Thoracic aorta (tissue), 2 donors: ENCODE measurements around the gene DNTT. TPM values are rescaled to one million over a fixed set of nuclear protein-coding genes. Genes with fewer than 3 reads are reported as not detected.

Experiments used
- ATAC-seq: fragments of 150-250 bp; one replicate; pipeline ENCODE4 v1.8.0; 2017; ENCODE audit warnings: low read depth; ENCODE audit not compliant: insufficient number of reproducible peaks, low FRiP score
- DNase-seq: peaks from one replicate; pipeline ENCODE4 v3.0.0-alpha.2; 2020; ENCODE audit warnings: low spot score
- H3K27ac ChIP-seq, 2 donors: fragments of 200-600 bp; sonication (generic); 1 replicate in 1 of 2; 2 replicates in 1 of 2; pipeline ENCODE4 v1.5.1; 2016; ENCODE audit warnings: mild to moderate bottlenecking in 2 of 2, moderate library complexity in 2 of 2
- H3K27me3 ChIP-seq: fragments of 200-600 bp; sonication (generic); replicated peaks from 2 replicates; pipeline ENCODE4 v1.6.0; 2016; ENCODE audit warnings: mild to moderate bottlenecking; ENCODE audit not compliant: insufficient read depth
- H3K36me3 ChIP-seq: fragments of 200-600 bp; sonication (generic); one replicate; pipeline ENCODE4 v1.5.1; 2016
- H3K4me1 ChIP-seq, 2 donors: fragments of 200-600 bp; sonication (generic); 1 replicate in 1 of 2; 2 replicates in 1 of 2; pipeline versions ENCODE4 v1.5.1 to v1.6.0; 2016; ENCODE audit warnings: low read depth in 2 of 2, mild to moderate bottlenecking in 1 of 2; ENCODE audit not compliant: control insufficient read depth in 1 of 2
- H3K4me3 ChIP-seq: fragments of 200-600 bp; sonication (generic); 2 replicates; pipeline ENCODE4 v1.5.1; 2016; ENCODE audit warnings: mild to moderate bottlenecking
- H3K9me3 ChIP-seq: fragments of 200-600 bp; sonication (generic); 2 replicates; pipeline ENCODE4 v1.5.1; 2016
- CTCF ChIP-seq: fragments of 200-600 bp; sonication (generic); IDR thresholded peaks from one replicate; pipeline ENCODE4 v1.5.1; 2019; ENCODE audit warnings: antibody characterized with exemption
- total RNA-seq, 2 donors: library from RNA; depleted of rRNA; stranded (reverse); fragments of >200 nt; gene quantifications; one replicate each; pipeline versions ENCODE4 v1.1.0 to v1.2.3, GENCODE V29; 2016

DNTT gene
- total RNA-seq, 2 donors from 2014 or later: not detected

- no peaks in the 10 kb centered on the region for H3K4me1 ChIP-seq
- no peak for ATAC-seq
Observed at GRCh38 chr10:96352027-96352426, 47.8 kb downstream of the DNTT start.

GRCh38 chr10:96352582-96352981 lies 48.3 kb downstream of the DNTT start:
- Histone ChIP-seq H3K27me3 (no peaks in the 10 kb centered on the region), H3K36me3 (no peaks in the 10 kb centered on the region), H3K4me1 (no peaks in the 10 kb centered on the region), H3K27ac (no peak overlapping the region), H3K4me3 (no peak overlapping the region), H3K9me3 (no peaks in the 10 kb centered on the region)
- TF ChIP-seq CTCF: no peak
- ATAC-seq: no peak
- no peak for DNase-seq

More at GRCh38 chr10:96352027-96352426, 47.8 kb downstream of the DNTT start:
- DNase-seq: no peak
- Histone ChIP-seq H3K9me3 (peaks cover 2% of the 10 kb centered on the region), H3K27me3 (no peaks in the 10 kb centered on the region), H3K27ac (no peak overlapping the region), H3K36me3 (no peaks in the 10 kb centered on the region), H3K4me3 (no peak overlapping the region)
- TF ChIP-seq CTCF: no peak

GRCh38 chr10:96357038-96357620 lies 52.9 kb downstream of the DNTT start:
- no peak for ATAC-seq

GRCh38 chr10:96358851-96359540 lies 54.8 kb downstream of the DNTT start, which contains the start of gene OPALIN:
Gene OPALIN, minus strand, starts transcription at chr10:96359002. Its CDS starts 106 bp downstream, at chr10:96358896.
- no peaks in the 10 kb centered on the region for H3K36me3 ChIP-seq
- H3K9me3 ChIP-seq: no peaks in the 10 kb centered on the region
- no peaks in the 10 kb centered on the region for H3K27me3 ChIP-seq
- H3K4me3 ChIP-seq: no peak within 1 kb of the TSS
- H3K27ac ChIP-seq: no peak within 1 kb of the TSS
- no peak for ATAC-seq
- no peak for DNase-seq
- no peak for TF ChIP-seq CTCF
- H3K4me1 ChIP-seq: no peaks in the 10 kb centered on the region

More at GRCh38 chr10:96357038-96357620, 52.9 kb downstream of the DNTT start:
- no peak for DNase-seq
- Histone ChIP-seq H3K9me3 (no peaks in the 10 kb centered on the region), H3K36me3 (no peaks in the 10 kb centered on the region), H3K27ac (no peak overlapping the region), H3K27me3 (no peaks in the 10 kb centered on the region), H3K4me1 (no peaks in the 10 kb centered on the region), H3K4me3 (no peak overlapping the region)
- TF ChIP-seq CTCF: no peak

GRCh38 chr10:96359616-96360015 lies 55.4 kb downstream of the DNTT start:
- H3K9me3 ChIP-seq: no peaks in the 10 kb centered on the region
- DNase-seq (no peak), ATAC-seq (no peak)
- no peak for TF ChIP-seq CTCF
- H3K27ac ChIP-seq: no peak overlapping the region
- H3K27me3 ChIP-seq: no peaks in the 10 kb centered on the region
- H3K36me3 ChIP-seq: no peaks in the 10 kb centered on the region
- H3K4me1 ChIP-seq: no peaks in the 10 kb centered on the region
- no peak overlapping the region for H3K4me3 ChIP-seq
